ENCODE measurements around the gene INSIG1.

The INSIG1 gene

GRCh38 chr7:155349601-155350331 lies 52.1 kb downstream of the INSIG1 start:
- no peak overlapping the region for H3K23ac ChIP-seq (ENCODE audit: low read length)
- H3K4me2 ChIP-seq (ENCODE audit: low read length) = no peak overlapping the region
- no peak overlapping the region for H3K4ac ChIP-seq (ENCODE audit: low read depth, low read length)
- H3K79me1 ChIP-seq (ENCODE audit: low read length) = no peaks in the 10 kb centered on the region
- H3K27me3 ChIP-seq (ENCODE audit: insufficient read depth, low read length, poor library complexity) = no peaks in the 10 kb centered on the region
- H3K4me3 ChIP-seq (ENCODE audit: low read length) = no peak overlapping the region
- H2BK120ac ChIP-seq (ENCODE audit: low read depth, low read length) = no peak overlapping the region
- no peaks in the 10 kb centered on the region for H3K79me2 ChIP-seq (ENCODE audit: control insufficient read depth, insufficient read depth, low read length)
- H3K4me1 ChIP-seq (ENCODE audit: control insufficient read depth, low read depth, low read length) = no peaks in the 10 kb centered on the region
- peak; percentile 46 for DNase-seq
- no peak overlapping the region for H2AK5ac ChIP-seq (ENCODE audit: low read length)
- no peak overlapping the region for H4K8ac ChIP-seq (ENCODE audit: low read depth, low read length)
- H3K9ac ChIP-seq (ENCODE audit: low read length) = peak overlapping the region; percentile 36
- no peak overlapping the region for H3K27ac ChIP-seq (ENCODE audit: low read depth, low read length)
- H3K56ac ChIP-seq (ENCODE audit: low read length) = no peak overlapping the region
- no CpG with 5 or more reads among the region's 49 CpGs for WGBS (ENCODE audit: extremely low coverage, insufficient coverage, low lambda C conversion rate)
- H3K36me3 ChIP-seq (ENCODE audit: control insufficient read depth, insufficient read depth, low read length) = no peaks in the 10 kb centered on the region
- H2BK5ac ChIP-seq (ENCODE audit: low read length) = no peak overlapping the region
- no peak overlapping the region for H2BK15ac ChIP-seq (replicated peaks; ENCODE audit: low read depth)
- no peak overlapping the region for H4K5ac ChIP-seq (ENCODE audit: low read length)
- H3K18ac ChIP-seq (ENCODE audit: low read length) = no peak overlapping the region

- no peaks in the 10 kb centered on the region for H3K27me3 ChIP-seq (ENCODE audit: insufficient read depth, low read length, poor library complexity)
- no CpG with 5 or more reads among the region's 14 CpGs for WGBS (ENCODE audit: extremely low coverage, insufficient coverage, low lambda C conversion rate)
- H3K9ac ChIP-seq (ENCODE audit: low read length) = no peak overlapping the region
- no peak overlapping the region for H2BK5ac ChIP-seq (ENCODE audit: low read length)
- H3K56ac ChIP-seq (ENCODE audit: low read length) = no peak overlapping the region
- no peaks in the 10 kb centered on the region for H3K79me2 ChIP-seq (ENCODE audit: control insufficient read depth, insufficient read depth, low read length)
- no peaks in the 10 kb centered on the region for H3K4me1 ChIP-seq (ENCODE audit: control insufficient read depth, low read depth, low read length)
- no peak overlapping the region for H3K4ac ChIP-seq (ENCODE audit: low read depth, low read length)
- no peak overlapping the region for H2BK15ac ChIP-seq (replicated peaks; ENCODE audit: low read depth)
- no peak for DNase-seq
- H2AK5ac ChIP-seq (ENCODE audit: low read length) = no peak overlapping the region
- no peaks in the 10 kb centered on the region for H3K79me1 ChIP-seq (ENCODE audit: low read length)
- H2BK120ac ChIP-seq (ENCODE audit: low read depth, low read length) = no peak overlapping the region
- H3K4me2 ChIP-seq (ENCODE audit: low read length) = no peak overlapping the region
- H4K8ac ChIP-seq (ENCODE audit: low read depth, low read length) = no peak overlapping the region
- H3K23ac ChIP-seq (ENCODE audit: low read length) = no peak overlapping the region
- no peak overlapping the region for H3K4me3 ChIP-seq (ENCODE audit: low read length)
- H3K36me3 ChIP-seq (ENCODE audit: control insufficient read depth, insufficient read depth, low read length) = no peaks in the 10 kb centered on the region
- H3K18ac ChIP-seq (ENCODE audit: low read length) = no peak overlapping the region
- H4K5ac ChIP-seq (ENCODE audit: low read length) = no peak overlapping the region
- no peak overlapping the region for H3K27ac ChIP-seq (ENCODE audit: low read depth, low read length)
These were observed 53.6 kb downstream of the INSIG1 start for GRCh38 chr7:155351120-155351870.

GRCh38 chr7:155352076-155352752 lies 54.5 kb downstream of the INSIG1 start:
- WGBS (ENCODE audit: extremely low coverage, insufficient coverage, low lambda C conversion rate) = no CpG with 5 or more reads among the region's 21 CpGs
- DNase-seq = no peak

GRCh38 chr7:155352753-155353115 lies 55.1 kb downstream of the INSIG1 start:
- DNase-seq = no peak
- no peak overlapping the region for H3K18ac ChIP-seq (ENCODE audit: low read length)
- no peak overlapping the region for H2BK5ac ChIP-seq (ENCODE audit: low read length)
- no peak overlapping the region for H3K27ac ChIP-seq (ENCODE audit: low read depth, low read length)
- H4K8ac ChIP-seq (ENCODE audit: low read depth, low read length) = no peak overlapping the region
- no peak overlapping the region for H3K23ac ChIP-seq (ENCODE audit: low read length)
- H3K79me2 ChIP-seq (ENCODE audit: control insufficient read depth, insufficient read depth, low read length) = no peaks in the 10 kb centered on the region
- no peaks in the 10 kb centered on the region for H3K27me3 ChIP-seq (ENCODE audit: insufficient read depth, low read length, poor library complexity)
- H3K4ac ChIP-seq (ENCODE audit: low read depth, low read length) = no peak overlapping the region
- H3K79me1 ChIP-seq (ENCODE audit: low read length) = no peaks in the 10 kb centered on the region
- H2BK120ac ChIP-seq (ENCODE audit: low read depth, low read length) = no peak overlapping the region
- no CpG with 5 or more reads among the region's 5 CpGs for WGBS (ENCODE audit: extremely low coverage, insufficient coverage, low lambda C conversion rate)
- H3K9ac ChIP-seq (ENCODE audit: low read length) = no peak overlapping the region
- H3K56ac ChIP-seq (ENCODE audit: low read length) = no peak overlapping the region
- no peak overlapping the region for H2BK15ac ChIP-seq (replicated peaks; ENCODE audit: low read depth)
- H2AK5ac ChIP-seq (ENCODE audit: low read length) = no peak overlapping the region
- H3K4me1 ChIP-seq (ENCODE audit: control insufficient read depth, low read depth, low read length) = no peaks in the 10 kb centered on the region
- H3K4me2 ChIP-seq (ENCODE audit: low read length) = no peak overlapping the region
- no peak overlapping the region for H3K4me3 ChIP-seq (ENCODE audit: low read length)
- H4K5ac ChIP-seq (ENCODE audit: low read length) = no peak overlapping the region
- no peaks in the 10 kb centered on the region for H3K36me3 ChIP-seq (ENCODE audit: control insufficient read depth, insufficient read depth, low read length)

More at GRCh38 chr7:155352076-155352752, 54.5 kb downstream of the INSIG1 start:
- Histone ChIP-seq H4K5ac (ENCODE audit: low read length) (no peak overlapping the region), H2BK5ac (ENCODE audit: low read length) (no peak overlapping the region), H3K79me2 (ENCODE audit: control insufficient read depth, insufficient read depth, low read length) (no peaks in the 10 kb centered on the region), H3K9ac (ENCODE audit: low read length) (no peak overlapping the region), H3K4me3 (ENCODE audit: low read length) (no peak overlapping the region), H2AK5ac (ENCODE audit: low read length) (no peak overlapping the region), H3K36me3 (ENCODE audit: control insufficient read depth, insufficient read depth, low read length) (no peaks in the 10 kb centered on the region), H3K27ac (ENCODE audit: low read depth, low read length) (no peak overlapping the region), H4K8ac (ENCODE audit: low read depth, low read length) (no peak overlapping the region), H3K27me3 (ENCODE audit: insufficient read depth, low read length, poor library complexity) (no peaks in the 10 kb centered on the region), H2BK120ac (ENCODE audit: low read depth, low read length) (no peak overlapping the region), H2BK15ac (replicated peaks; ENCODE audit: low read depth) (no peak overlapping the region), H3K18ac (ENCODE audit: low read length) (no peak overlapping the region), H3K4ac (ENCODE audit: low read depth, low read length) (no peak overlapping the region), H3K79me1 (ENCODE audit: low read length) (no peaks in the 10 kb centered on the region), H3K23ac (ENCODE audit: low read length) (no peak overlapping the region), H3K56ac (ENCODE audit: low read length) (no peak overlapping the region), H3K4me1 (ENCODE audit: control insufficient read depth, low read depth, low read length) (no peaks in the 10 kb centered on the region), H3K4me2 (ENCODE audit: low read length) (no peak overlapping the region)

- H3K27me3 ChIP-seq (ENCODE audit: insufficient read depth, low read length, poor library complexity) = no peaks in the 10 kb centered on the region
- H3K4me1 ChIP-seq (ENCODE audit: control insufficient read depth, low read depth, low read length) = no peaks in the 10 kb centered on the region
- no peak overlapping the region for H4K8ac ChIP-seq (ENCODE audit: low read depth, low read length)
- no CpG with 5 or more reads among the region's 9 CpGs for WGBS (ENCODE audit: extremely low coverage, insufficient coverage, low lambda C conversion rate)
- H2BK15ac ChIP-seq (replicated peaks; ENCODE audit: low read depth) = no peak overlapping the region
- H3K4ac ChIP-seq (ENCODE audit: low read depth, low read length) = no peak overlapping the region
- no peak overlapping the region for H2BK5ac ChIP-seq (ENCODE audit: low read length)
- H3K9ac ChIP-seq (ENCODE audit: low read length) = no peak overlapping the region
- H3K56ac ChIP-seq (ENCODE audit: low read length) = no peak overlapping the region
- H3K4me2 ChIP-seq (ENCODE audit: low read length) = no peak overlapping the region
- H3K27ac ChIP-seq (ENCODE audit: low read depth, low read length) = no peak overlapping the region
- no peak overlapping the region for H3K4me3 ChIP-seq (ENCODE audit: low read length)
- no peak overlapping the region for H2AK5ac ChIP-seq (ENCODE audit: low read length)
- no peak overlapping the region for H3K23ac ChIP-seq (ENCODE audit: low read length)
- H3K79me1 ChIP-seq (ENCODE audit: low read length) = no peaks in the 10 kb centered on the region
- no peak for DNase-seq
- H3K79me2 ChIP-seq (ENCODE audit: control insufficient read depth, insufficient read depth, low read length) = no peaks in the 10 kb centered on the region
- H3K18ac ChIP-seq (ENCODE audit: low read length) = no peak overlapping the region
- H2BK120ac ChIP-seq (ENCODE audit: low read depth, low read length) = no peak overlapping the region
- H3K36me3 ChIP-seq (ENCODE audit: control insufficient read depth, insufficient read depth, low read length) = no peaks in the 10 kb centered on the region
- no peak overlapping the region for H4K5ac ChIP-seq (ENCODE audit: low read length)
These were observed 55.7 kb downstream of the INSIG1 start for GRCh38 chr7:155353256-155353897.

All from mesendoderm (in vitro differentiated cells).